Osteocyte (in vitro differentiated cells): ENCODE results near the gene DHX35. TPM values are rescaled to one million over a fixed set of nuclear protein-coding genes. Genes with fewer than 3 reads are reported as not detected.
A peak's percentile ranks its signal among the peaks of the same experiment; 100 is the strongest.

Experiments
- DNase-seq: peaks from one replicate; pipeline ENCODE4 v3.0.0; 2021; ENCODE audit warnings: mixed read lengths; ENCODE audit not compliant: unreplicated experiment; ENCODE audit errors: extremely low spot score
- H3K27ac Mint-ChIP-seq: one replicate; pipeline ENCODE4 v1.8.0; 2021; ENCODE audit warnings: mild to moderate bottlenecking, mixed read lengths; ENCODE audit not compliant: unreplicated experiment
- H3K27me3 Mint-ChIP-seq: one replicate; pipeline ENCODE4 v1.8.0; 2021; ENCODE audit warnings: mixed read lengths; ENCODE audit not compliant: unreplicated experiment
- H3K36me3 Mint-ChIP-seq: one replicate; pipeline ENCODE4 v1.8.0; 2021; ENCODE audit warnings: mixed read lengths; ENCODE audit not compliant: unreplicated experiment
- H3K4me1 Mint-ChIP-seq: one replicate; pipeline ENCODE4 v1.8.0; 2021; ENCODE audit warnings: mixed read lengths; ENCODE audit not compliant: unreplicated experiment
- H3K4me3 Mint-ChIP-seq: one replicate; pipeline ENCODE4 v1.8.0; 2021; ENCODE audit warnings: mild to moderate bottlenecking, moderate library complexity, mixed read lengths; ENCODE audit not compliant: unreplicated experiment
- H3K9me3 Mint-ChIP-seq: one replicate; pipeline ENCODE4 v1.8.0; 2021; ENCODE audit warnings: mixed read lengths; ENCODE audit not compliant: unreplicated experiment
- CTCF ChIP-seq: fragments of 200-600 bp; sonication (generic); IDR thresholded peaks from 2 replicates; pipeline ENCODE4 v1.5.0; 2021; ENCODE audit warnings: antibody characterized with exemption, mild to moderate bottlenecking, moderate library complexity
- total RNA-seq: library from RNA; stranded (reverse); gene quantifications from 2 replicates; pipeline ENCODE4 v1.2.1, GENCODE V29; 2021

DHX35 gene
- total RNA-seq, 1 donor from 2014 or later: 10.1 TPM

GRCh38 chr20:39042279-39043150, 80.4 kb downstream of the DHX35 start:
- no peak overlapping the region for H3K27ac Mint-ChIP-seq
- no peak for TF ChIP-seq CTCF
- no peak overlapping the region for H3K4me3 Mint-ChIP-seq
- no peaks in the 10 kb centered on the region for H3K4me1 Mint-ChIP-seq
- H3K9me3 Mint-ChIP-seq: no peaks in the 10 kb centered on the region
- no peaks in the 10 kb centered on the region for H3K27me3 Mint-ChIP-seq
- peaks cover 17% of the 10 kb centered on the region for H3K36me3 Mint-ChIP-seq
- no peak for DNase-seq

- no peaks in the 10 kb centered on the region for H3K9me3 Mint-ChIP-seq
- peaks cover 2% of the 10 kb centered on the region for H3K4me1 Mint-ChIP-seq
- no peak for DNase-seq
- H3K4me3 Mint-ChIP-seq: no peak overlapping the region
- H3K27ac Mint-ChIP-seq: no peak overlapping the region
- H3K27me3 Mint-ChIP-seq: no peaks in the 10 kb centered on the region
- no peak for TF ChIP-seq CTCF
- H3K36me3 Mint-ChIP-seq: peaks cover 10% of the 10 kb centered on the region
Measured at GRCh38 chr20:39044501-39044900, 82.4 kb downstream of the DHX35 start.

GRCh38 chr20:39045676-39046075, 83.5 kb downstream of the DHX35 start:
- no peak for DNase-seq
- no peak overlapping the region for H3K4me3 Mint-ChIP-seq
- TF ChIP-seq CTCF: no peak
- no peaks in the 10 kb centered on the region for H3K9me3 Mint-ChIP-seq
- H3K27me3 Mint-ChIP-seq: no peaks in the 10 kb centered on the region
- H3K36me3 Mint-ChIP-seq: peaks cover 10% of the 10 kb centered on the region
- no peak overlapping the region for H3K27ac Mint-ChIP-seq
- peaks cover 7% of the 10 kb centered on the region for H3K4me1 Mint-ChIP-seq

- Mint-ChIP-seq H3K4me1 (peaks cover 7% of the 10 kb centered on the region), H3K27me3 (peaks cover 12% of the 10 kb centered on the region), H3K4me3 (no peak overlapping the region), H3K36me3 (peaks cover 4% of the 10 kb centered on the region), H3K27ac (no peak overlapping the region), H3K9me3 (no peaks in the 10 kb centered on the region)
- no peak for TF ChIP-seq CTCF
- no peak for DNase-seq
Measured at GRCh38 chr20:39047417-39047985, 85.4 kb downstream of the DHX35 start.

GRCh38 chr20:39048000-39048696, 86.0 kb downstream of the DHX35 start:
- TF ChIP-seq CTCF: peak; percentile 98
- Mint-ChIP-seq H3K4me1 (peaks cover 7% of the 10 kb centered on the region), H3K27ac (no peak overlapping the region), H3K27me3 (peaks cover 19% of the 10 kb centered on the region), H3K9me3 (no peaks in the 10 kb centered on the region), H3K4me3 (no peak overlapping the region), H3K36me3 (peaks cover 3% of the 10 kb centered on the region)
- peak; percentile 91 for DNase-seq
